CD4-positive, alpha-beta T cell treated with Interleukin-17A for 4 hours (primary cell): ENCODE measurements around the gene PLEKHG7.
"Not testable (repeated sequence)": the region's sequence is repeated elsewhere in the genome, so short reads cannot be mapped to it uniquely, and the experiment has no call there.

Source experiments
- DNase-seq: peaks from one replicate; pipeline ENCODE4 v3.0.0-alpha.2; 2020; ENCODE audit warnings: mixed read lengths

Gene PLEKHG7

GRCh38 chr12:92753976-92754885, 51.4 kb downstream of the PLEKHG7 start:
- no peak for DNase-seq

DNA sequence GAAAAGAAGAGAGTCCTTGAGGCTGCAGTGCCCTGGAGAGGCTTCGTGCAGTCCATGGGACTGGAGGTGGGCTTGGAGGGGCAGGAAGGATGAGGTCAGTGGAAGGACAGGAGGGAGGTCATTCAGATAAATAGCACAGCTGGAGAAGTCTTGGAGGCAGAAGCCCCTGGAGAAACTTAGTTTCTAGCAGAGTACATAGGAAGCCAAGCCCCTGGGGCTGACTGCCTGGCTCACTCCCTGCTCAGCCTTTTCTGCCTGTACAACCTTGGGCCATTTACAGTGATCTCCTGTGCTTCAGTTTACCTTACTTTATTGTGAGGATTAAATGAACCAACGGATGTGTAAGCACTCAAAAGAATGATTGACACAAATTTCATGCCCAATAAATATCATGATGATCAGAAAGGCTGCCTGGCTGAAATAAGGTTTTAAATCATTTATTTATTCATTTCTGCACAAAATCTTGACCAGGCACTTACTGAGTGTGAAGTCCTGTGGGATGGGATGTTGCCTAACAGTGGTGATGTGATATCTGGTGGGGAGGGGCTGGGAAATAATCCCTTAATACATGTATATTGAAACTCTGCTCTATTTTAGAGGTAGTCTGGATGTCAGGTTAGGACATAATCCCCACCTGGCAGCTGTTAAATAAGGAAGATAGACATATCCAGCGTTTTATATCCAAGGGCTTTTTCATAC, 54.3 kb downstream of the PLEKHG7 start:
- DNase-seq = no peak

GRCh38 chr12:92757597-92758121, 54.9 kb downstream of the PLEKHG7 start:
- no peak for DNase-seq

- no peak for DNase-seq
These were observed 57.0 kb downstream of the PLEKHG7 start for GRCh38 chr12:92759634-92760268.

DNA sequence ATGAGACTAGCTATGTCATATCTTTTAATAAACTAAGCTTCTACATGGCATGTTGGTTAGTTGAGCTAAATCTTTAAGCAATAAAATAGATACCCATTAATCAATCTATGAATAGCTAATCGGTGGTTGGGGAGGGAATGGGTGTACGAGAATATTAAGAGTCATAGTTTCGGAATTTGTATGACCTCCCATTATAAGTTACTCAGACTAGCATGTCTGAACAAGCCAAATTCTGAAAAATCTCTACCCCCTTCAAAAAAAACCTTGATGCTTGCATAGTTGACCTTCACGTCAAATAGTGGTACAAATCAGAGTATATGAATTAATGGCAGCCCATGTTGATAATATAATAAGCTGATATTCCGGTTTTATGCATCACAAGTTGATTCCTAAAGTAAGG, 60.0 kb downstream of the PLEKHG7 start:
- DNase-seq = no peak

- no peak for DNase-seq
These were observed 62.0 kb downstream of the PLEKHG7 start for GRCh38 chr12:92764831-92765230.

DNA sequence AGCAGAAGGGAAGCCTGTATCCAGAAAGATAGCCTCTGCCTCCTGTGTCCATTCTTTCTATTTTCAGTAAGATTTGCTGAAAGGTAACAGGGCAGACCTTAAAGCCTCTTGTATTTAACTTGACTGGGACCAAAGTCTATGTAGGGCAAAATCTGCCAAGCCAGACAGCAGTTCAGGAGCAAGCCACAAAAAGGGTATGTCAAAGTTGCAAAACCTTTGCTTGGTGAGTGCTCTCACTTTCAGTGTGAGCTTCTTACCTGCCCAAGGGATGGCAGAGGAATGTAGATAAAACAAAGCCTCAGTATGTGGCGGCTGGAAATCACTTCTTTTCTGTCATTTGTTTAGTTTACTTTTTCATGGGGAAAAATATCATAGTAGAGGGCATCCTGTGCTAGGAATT, 63.1 kb downstream of the PLEKHG7 start:
- DNase-seq = no peak

DNA sequence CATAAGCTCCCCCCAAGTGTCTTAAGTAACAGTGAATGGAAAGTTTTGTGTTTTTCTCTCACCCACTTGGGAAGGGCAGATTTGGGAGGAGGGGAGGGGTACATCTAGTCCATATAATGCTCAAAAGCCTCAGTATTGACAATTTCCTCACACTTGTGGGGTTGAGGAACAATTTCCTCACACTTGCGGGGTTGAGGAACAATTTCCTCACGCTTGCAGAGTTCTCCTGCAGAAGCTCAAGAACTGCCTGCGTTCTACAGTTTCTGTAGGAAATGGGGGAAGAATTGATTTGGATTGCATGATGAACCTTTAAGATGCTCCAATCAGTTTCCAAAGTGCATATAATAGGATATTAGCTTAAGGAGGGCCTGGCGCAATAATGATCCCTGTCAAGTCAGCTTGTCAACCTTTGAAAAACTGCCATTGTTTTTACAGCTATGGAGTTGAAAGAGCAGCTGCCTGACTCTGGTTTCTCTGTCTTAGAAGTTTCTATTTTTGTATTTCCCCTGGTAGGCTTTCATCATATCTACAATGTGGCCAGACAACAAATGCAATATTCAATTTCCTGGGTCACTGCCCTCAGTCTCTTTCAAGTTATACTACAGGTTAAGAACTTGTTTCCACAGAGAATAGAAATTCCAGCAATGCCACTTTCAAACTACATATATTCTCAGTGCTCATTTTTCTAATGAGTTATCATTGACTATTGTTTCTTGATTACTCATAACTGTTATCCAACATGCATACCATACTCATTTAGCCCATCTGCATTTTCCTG, 66.5 kb downstream of the PLEKHG7 start:
- DNase-seq = no peak

DNA sequence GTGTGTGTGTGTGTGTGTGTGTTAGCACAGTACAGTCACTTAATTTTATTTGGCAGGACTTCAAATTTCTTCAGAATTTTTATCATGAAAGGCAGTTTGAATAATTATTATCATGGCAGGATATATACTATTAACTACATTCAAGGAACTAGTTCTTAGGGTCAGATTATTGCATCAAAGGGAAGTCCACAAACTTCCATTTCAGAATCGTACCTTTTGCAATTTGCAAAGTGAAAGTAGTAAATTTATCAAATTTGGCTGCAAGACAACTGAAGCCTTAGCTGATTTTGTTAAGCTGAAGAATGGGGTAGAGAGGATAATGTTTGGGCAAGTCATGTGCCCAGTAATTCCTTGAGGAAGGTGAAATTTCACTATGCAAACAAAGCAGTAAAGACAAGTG, 68.2 kb downstream of the PLEKHG7 start:
- DNase-seq = no peak

- DNase-seq = no peak
These were observed 72.6 kb downstream of the PLEKHG7 start for GRCh38 chr12:92775416-92775815.

DNA sequence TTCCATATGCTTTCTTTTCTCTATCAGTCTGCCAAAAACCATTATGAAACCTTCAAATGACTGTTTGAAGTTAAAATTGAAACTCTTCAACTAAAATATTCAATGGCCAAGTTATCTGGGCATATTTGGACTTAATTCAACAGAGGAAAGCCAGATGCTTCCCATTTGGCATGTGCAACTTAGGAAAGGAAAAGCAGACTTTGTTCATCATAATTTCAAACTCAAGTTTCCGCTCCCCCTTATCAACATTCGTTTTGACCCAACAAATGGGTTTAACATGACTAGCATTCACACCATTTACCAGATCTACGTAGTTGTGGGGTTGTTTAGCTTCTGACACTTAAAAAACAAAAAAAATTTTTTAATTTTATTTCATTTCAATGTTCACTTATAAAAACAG, 75.7 kb downstream of the PLEKHG7 start:
- no peak for DNase-seq

- no peak for DNase-seq
These were observed 77.1 kb downstream of the PLEKHG7 start for GRCh38 chr12:92779902-92780301.

DNA sequence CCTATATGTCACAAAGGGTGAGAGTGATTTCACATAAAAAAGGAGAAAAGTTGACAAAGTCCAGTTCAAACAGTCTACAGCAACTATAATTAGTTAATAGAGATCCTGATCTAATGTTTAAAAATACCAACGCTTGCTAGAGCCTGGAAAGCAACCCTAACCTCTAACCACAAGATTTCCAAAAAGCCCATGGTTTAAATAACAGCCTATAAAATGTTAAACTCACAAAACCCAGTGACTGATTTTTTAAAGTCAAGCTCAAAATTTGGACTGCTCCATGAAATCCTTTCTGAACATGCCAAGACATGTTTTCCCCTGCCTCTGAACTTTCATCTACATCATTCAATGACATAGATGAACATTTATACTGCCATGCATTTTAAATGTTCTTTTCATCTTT, 81.6 kb downstream of the PLEKHG7 start:
- DNase-seq = no peak

DNA sequence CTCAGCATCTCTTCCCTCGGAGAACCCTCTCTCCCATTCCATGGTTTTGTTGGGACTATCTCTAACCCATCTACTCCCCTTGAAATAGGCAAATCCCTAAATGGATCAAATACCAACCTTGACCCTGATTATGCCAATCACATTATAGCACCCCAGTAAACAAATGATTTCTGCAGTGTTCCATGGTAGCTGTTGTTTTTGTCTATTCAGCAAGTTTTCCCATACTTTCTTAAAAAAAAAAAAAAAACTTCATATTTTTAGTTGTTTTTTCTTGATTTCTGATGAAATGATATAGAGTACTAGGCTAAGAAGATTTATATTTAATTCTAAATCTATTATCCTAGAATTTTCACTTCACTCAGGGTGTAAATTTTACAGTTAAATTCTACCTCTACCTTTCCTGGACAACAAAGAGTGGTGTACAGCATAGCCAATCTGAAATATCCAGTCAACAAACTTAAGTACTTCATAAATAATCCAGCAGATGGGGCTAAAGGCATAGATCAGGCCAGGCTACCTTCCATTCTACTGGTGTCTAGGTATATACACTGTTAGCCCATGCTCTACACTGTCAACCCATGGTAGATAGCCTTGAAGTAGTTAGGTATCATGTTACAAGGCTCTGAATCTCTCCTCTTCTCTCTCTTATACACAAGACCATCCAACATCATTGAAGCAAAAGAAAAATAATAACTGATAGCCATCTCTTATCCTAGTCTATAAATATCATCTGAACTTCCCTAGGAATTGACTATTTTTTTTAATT, 82.2 kb downstream of the PLEKHG7 start:
- peak; percentile 22 for DNase-seq

- no peak for DNase-seq
These were observed 82.8 kb downstream of the PLEKHG7 start for GRCh38 chr12:92785563-92785950.

GRCh38 chr12:92786045-92786444, 83.3 kb downstream of the PLEKHG7 start:
- DNase-seq = no peak

DNA sequence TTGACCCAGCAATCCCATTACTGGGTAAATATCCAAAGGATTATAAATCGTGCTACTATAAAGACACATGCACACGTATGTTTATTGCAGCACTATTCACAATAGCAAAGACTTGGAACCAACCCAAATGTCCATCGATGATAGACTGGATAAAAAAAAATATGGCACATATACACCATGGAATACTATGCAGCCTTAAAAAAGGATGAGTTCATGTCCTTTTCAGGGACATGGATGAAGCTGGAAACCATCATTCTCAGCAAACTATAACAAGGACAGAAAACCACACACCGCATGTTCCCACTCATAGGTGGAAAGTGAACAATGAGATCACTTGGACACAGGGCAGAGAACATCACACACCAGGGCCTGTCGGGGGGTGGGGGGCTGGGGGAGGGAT, 91.6 kb downstream of the PLEKHG7 start:
- not testable (repeated sequence) for DNase-seq

DNA sequence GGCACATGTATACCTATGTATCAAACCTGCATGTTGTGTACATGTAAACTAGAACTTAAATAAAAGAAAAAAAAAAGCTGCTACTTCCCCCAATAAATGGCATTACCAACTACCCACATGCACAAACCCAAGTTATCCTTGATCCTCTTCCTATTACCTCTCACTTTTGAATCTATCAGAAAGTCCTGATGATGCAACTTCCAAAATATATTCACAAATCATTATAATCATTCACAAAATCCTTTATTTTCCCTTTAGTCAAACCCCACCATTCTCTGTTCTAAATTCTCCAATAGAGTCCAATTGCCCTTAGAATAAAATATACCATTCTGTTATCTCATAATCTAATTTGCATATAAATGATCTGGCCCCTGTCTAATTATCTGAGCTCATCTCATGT, 92.0 kb downstream of the PLEKHG7 start:
- DNase-seq = no peak

DNA sequence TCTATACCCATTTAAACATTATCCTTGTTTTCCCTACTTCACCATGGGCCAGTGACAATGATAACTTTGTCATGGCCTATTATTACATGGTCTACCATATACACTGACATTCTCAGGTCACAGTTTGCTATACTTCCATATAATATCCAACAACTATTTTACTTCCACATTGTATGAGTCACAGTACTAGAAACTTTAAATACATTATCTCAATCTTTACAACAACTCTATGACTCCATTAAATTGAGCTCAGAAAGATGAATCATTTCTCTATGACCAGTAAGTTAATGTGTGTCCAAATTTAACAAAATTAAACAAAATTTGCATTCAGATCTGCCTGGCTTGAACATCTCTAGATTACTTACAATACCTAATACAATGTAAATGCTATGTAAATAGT, 93.9 kb downstream of the PLEKHG7 start:
- no peak for DNase-seq

DNA sequence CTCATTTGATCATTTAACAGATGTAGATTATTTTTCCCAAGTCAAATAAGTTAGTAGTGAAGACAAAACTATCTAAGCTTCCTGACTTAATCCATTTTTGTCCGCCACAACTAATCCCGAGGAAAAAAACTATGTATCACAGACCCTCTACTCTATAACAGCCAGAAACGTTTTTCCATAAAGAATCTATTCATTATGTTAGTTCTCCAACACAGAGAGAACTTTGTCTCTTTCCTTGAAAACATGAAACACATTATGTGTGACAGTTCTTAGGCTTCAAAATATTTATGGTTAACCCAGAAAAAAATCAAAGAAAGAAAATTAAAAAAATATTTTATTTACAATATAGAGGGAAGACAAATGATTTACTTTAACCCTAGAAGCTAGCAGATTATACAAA, 100.1 kb downstream of the PLEKHG7 start:
- DNase-seq = no peak

- DNase-seq = no peak
These were observed 101.1 kb downstream of the PLEKHG7 start for GRCh38 chr12:92803903-92804302.

DNA sequence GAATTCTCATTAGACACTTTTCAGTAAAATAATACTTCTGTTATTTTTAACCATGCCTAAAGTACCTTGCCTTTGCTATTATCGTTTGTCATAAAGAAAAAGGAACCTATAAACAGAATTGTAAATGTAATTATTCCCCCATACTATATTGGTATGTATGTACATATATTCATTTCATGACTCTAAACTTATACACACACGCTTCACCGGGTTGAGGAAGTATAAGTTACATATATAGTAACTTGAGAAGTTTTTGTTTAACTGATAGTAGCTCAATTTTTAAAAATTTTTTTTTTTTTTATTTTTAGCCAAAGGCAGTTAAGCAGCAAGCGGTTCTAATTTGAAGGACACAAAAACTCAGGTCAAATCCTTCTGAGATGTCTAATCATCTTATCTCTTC, 107.6 kb downstream of the PLEKHG7 start:
- DNase-seq = no peak
